Measurements from ENCODE around the gene PNMA8A. TPM values are rescaled to one million over a fixed set of nuclear protein-coding genes. Genes with fewer than 3 reads are reported as not detected.
A peak's percentile ranks its signal among the peaks of the same experiment; 100 is the strongest.

PNMA8A gene
- total and polyA plus RNA-seq, 2 of the 8 experiments (the other 6 are each of a cell fraction or from before 2014, with no cell fraction given), result 10.0 to 22.8 TPM

DNA sequence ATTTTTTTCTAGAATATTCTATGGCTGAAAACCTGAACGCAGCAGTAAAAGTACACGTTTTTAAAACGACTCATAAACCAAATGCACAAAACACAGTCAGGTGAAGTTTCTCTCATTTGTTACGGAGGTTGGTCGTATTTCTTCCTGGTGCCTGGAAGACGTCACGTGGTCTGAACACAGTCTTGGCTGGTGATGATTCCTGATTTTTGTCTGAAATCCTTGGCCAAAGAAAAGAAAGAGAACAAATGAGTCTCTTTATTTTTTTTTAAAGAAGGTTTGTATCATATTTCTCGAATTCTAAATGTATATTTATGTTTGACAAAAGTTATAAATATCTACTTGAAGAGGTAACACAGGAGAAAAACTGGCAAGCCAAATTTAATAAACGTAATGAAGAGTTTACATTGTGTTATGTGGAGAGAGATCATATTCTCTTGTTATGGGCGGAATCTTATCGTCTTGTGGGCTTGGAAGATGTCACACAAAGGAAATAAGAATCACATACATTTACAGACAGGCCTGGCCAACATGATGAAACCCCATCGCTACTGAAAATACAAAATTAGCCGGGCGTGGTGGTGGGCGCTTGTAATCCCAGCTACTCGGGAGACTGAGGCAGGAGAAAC lies 10.0 kb upstream of the PNMA8A start:
- Histone ChIP-seq H3K23me2 (ENCODE audit: low read depth, low read length) (no peaks in the 10 kb centered on the region), H3K9me3 (ENCODE audit: insufficient read depth in 2 of 2, low read depth in 1 of 2, low read length in 1 of 2) (no peaks in the 10 kb centered on the region), H3K79me1 (ENCODE audit: low read depth, low read length) (no peaks in the 10 kb centered on the region), H3K18ac (ENCODE audit: extremely low read depth, low read length) (no peak overlapping the region), H4K5ac (ENCODE audit: insufficient read length, low read depth, low read length) (no peak overlapping the region), H3K9ac (replicated peaks in 1 of 4; ENCODE audit: extremely low read depth in 1 of 4, low read depth in 3 of 4, low read length in 3 of 4) (no peak overlapping the region), H3K56ac (replicated peaks; ENCODE audit: insufficient read length, low read depth, low read length) (no peak overlapping the region), H2BK15ac (ENCODE audit: low read length) (no peak overlapping the region), H4K20me1 (replicated peaks in 1 of 2; ENCODE audit: control insufficient read depth in 1 of 2, insufficient read depth in 2 of 2, low read length in 2 of 2) (peaks cover 0 to under 1% of the 10 kb centered on the region in 2 experiments), H3K4ac (replicated peaks; ENCODE audit: insufficient read length, low read depth, low read length) (no peak overlapping the region), H3K27me3 (replicated peaks in 1 of 4; ENCODE audit: control insufficient read depth in 3 of 4, extremely low read depth in 1 of 4, insufficient read depth in 3 of 4, low read length in 3 of 4) (peaks cover 0 to under 1% (median 0%) of the 10 kb centered on the region in 4 experiments; a peak in 1 of 7 replicates), H2BK5ac (ENCODE audit: low read depth, low read length) (no peak overlapping the region), H3K4me3 (ENCODE audit: extremely low read depth in 1 of 4, insufficient read depth in 2 of 4, low read depth in 3 of 4, low read length in 4 of 4) (no peak overlapping the region), H3K14ac (ENCODE audit: insufficient read length) (no peak overlapping the region), H3K23ac (ENCODE audit: insufficient read length) (no peak overlapping the region), H2AK5ac (ENCODE audit: low read depth, low read length) (no peak overlapping the region), H2BK120ac (replicated peaks; ENCODE audit: low read depth, low read length) (no peak overlapping the region), H2AFZ (ENCODE audit: low read length) (no peak overlapping the region), H4K8ac (ENCODE audit: extremely low read depth, insufficient read depth, low read length) (no peak overlapping the region), H2BK20ac (ENCODE audit: low read length) (peak overlapping the region; percentile 93; the same call in 1 of the 2 replicates), H3K79me2 (ENCODE audit: control insufficient read depth in 1 of 2, insufficient read depth in 2 of 2, low read length in 2 of 2) (no peaks in the 10 kb centered on the region), H3K36me3 (ENCODE audit: control insufficient read depth in 2 of 4, insufficient read depth in 4 of 4, low read length in 3 of 4) (no peaks in the 10 kb centered on the region), H2BK12ac (ENCODE audit: low read depth, low read length) (no peak overlapping the region), H3K27ac (ENCODE audit: low read depth, low read length) (no peak overlapping the region), H3K4me1 (replicated peaks in 1 of 4; ENCODE audit: control insufficient read depth in 3 of 4, insufficient read depth in 4 of 4, low read length in 3 of 4) (peaks cover 0 to 9% (median 4%) of the 10 kb centered on the region in 4 experiments; a peak in 4 of 7 replicates), H3K4me2 (ENCODE audit: insufficient read depth in 1 of 2, low read depth in 2 of 2, low read length in 2 of 2) (no peak overlapping the region), H4K91ac (replicated peaks; ENCODE audit: insufficient read length, low read length) (no peak overlapping the region)
- FAIRE-seq (no peak), DNase-seq (ENCODE audit: low read depth in 1 of 2, low spot score in 2 of 2) (no peak)
- CTCF ChIA-PET (ENCODE audit: partially characterized antibody), result interaction anchor here (1.0 to 2.6 kb wide), 5 partner anchors 33 to 86 kb away, joined by 3 to 8 read pairs (median 4); no protein-coding TSS in a partner anchor
- POLR2A ChIA-PET (ENCODE audit: partially characterized antibody), result interaction anchor here (1.3 kb wide), 1 partner anchor 50 kb away, joined by 3 read pairs; no protein-coding TSS in a partner anchor
- 80% methylated on average over 16 of the region's 16 CpGs; no CpG with 5 or more reads in 1 of the 2 experiments for WGBS, 2 experiments (ENCODE audit: extremely low coverage in 1 of 2, insufficient coverage in 1 of 2, insufficient read length in 1 of 2, insufficient replicate concordance in 2 of 2, low coverage in 1 of 2, low lambda C conversion rate in 2 of 2, missing lambda C conversion rate in 1 of 2)
- TF ChIP-seq CHD1 (IDR thresholded peaks at IDR 0.05; ENCODE audit: low read depth, low read length) (no peak), SIRT6 (IDR thresholded peaks at IDR 0.05; ENCODE audit: low read length) (no peak), EZH2 (IDR thresholded peaks at IDR 0.05; ENCODE audit: low read depth, low read length, severe bottlenecking) (no peak), TAF7 (optimal IDR thresholded peaks at IDR 0.05; ENCODE audit: borderline replicate concordance, low read depth, low read length) (no peak), CEBPB (IDR thresholded peaks at IDR 0.05; ENCODE audit: low read depth, low read length) (no peak), FOSL1 (IDR thresholded peaks at IDR 0.05; ENCODE audit: insufficient read depth, low read depth, low read length) (no peak), NANOG (IDR thresholded peaks at IDR 0.05; ENCODE audit: insufficient read depth, low read depth, low read length, poor library complexity, severe bottlenecking) (no peak), KDM5A (IDR thresholded peaks at IDR 0.05; ENCODE audit: low read length) (no peak), RXRA (IDR thresholded peaks at IDR 0.05; ENCODE audit: insufficient read depth, low read depth, low read length) (no peak)
- TF ChIP-seq, protein P1, sequence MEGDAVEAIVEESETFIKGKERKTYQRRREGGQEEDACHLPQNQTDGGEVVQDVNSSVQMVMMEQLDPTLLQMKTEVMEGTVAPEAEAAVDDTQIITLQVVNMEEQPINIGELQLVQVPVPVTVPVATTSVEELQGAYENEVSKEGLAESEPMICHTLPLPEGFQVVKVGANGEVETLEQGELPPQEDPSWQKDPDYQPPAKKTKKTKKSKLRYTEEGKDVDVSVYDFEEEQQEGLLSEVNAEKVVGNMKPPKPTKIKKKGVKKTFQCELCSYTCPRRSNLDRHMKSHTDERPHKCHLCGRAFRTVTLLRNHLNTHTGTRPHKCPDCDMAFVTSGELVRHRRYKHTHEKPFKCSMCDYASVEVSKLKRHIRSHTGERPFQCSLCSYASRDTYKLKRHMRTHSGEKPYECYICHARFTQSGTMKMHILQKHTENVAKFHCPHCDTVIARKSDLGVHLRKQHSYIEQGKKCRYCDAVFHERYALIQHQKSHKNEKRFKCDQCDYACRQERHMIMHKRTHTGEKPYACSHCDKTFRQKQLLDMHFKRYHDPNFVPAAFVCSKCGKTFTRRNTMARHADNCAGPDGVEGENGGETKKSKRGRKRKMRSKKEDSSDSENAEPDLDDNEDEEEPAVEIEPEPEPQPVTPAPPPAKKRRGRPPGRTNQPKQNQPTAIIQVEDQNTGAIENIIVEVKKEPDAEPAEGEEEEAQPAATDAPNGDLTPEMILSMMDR (IDR thresholded peaks at IDR 0.05; ENCODE audit: control extremely low read depth in 1 of 3, insufficient read depth in 1 of 3, low read depth in 1 of 3, low read length in 3 of 3), result no peak

All from H1 (cell line).